CD4-positive, alpha-beta T cell treated with Interleukin-4 for 4 hours (primary cell): ENCODE measurements around the gene FNIP2.
A peak's percentile ranks its signal among the peaks of the same experiment; 100 is the strongest.
"Not testable (repeated sequence)": the region's sequence is repeated elsewhere in the genome, so short reads cannot be mapped to it uniquely, and the experiment has no call there.

Experiments used
- DNase-seq: peaks from one replicate; pipeline ENCODE4 v3.0.0-alpha.2; 2020

The FNIP2 gene

DNA sequence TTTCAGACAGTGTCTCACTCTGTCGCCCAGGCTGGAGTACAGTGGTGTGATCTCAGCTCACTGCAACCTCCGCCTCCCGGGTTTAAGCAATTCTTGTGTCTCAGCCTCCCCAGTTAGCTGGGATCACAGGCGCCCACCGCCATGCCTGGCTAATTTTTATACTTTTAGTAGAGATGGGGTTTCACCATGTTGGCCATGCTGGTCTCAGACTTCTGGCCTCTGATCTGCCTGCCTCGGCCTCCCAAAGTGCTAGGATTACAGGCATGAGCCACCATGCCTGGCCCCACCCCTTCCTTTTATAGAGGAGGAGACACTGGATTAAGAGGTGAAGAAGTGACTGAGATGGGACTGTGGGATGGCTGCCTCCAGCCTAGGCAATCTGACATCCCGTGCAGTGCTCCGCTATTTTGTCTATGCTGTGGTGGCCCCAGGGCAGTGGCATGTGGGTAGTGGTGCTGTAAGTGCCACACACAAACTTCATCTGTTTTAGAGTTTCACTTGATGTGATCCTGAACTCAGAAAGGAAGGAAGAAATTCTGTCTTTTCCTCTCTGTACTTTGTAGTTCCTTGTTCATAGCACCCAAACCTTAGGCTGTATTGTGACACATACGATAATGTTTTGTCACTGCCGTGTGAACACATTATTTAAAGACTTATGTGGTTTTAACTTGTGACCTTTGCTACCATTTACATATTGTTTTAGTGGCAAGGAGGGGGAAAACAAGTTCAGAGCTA, 48.9 kb downstream of the FNIP2 start:
- DNase-seq: no peak

- DNase-seq: no peak
These were observed 49.8 kb downstream of the FNIP2 start for GRCh38 chr4:158818560-158819140.

DNA sequence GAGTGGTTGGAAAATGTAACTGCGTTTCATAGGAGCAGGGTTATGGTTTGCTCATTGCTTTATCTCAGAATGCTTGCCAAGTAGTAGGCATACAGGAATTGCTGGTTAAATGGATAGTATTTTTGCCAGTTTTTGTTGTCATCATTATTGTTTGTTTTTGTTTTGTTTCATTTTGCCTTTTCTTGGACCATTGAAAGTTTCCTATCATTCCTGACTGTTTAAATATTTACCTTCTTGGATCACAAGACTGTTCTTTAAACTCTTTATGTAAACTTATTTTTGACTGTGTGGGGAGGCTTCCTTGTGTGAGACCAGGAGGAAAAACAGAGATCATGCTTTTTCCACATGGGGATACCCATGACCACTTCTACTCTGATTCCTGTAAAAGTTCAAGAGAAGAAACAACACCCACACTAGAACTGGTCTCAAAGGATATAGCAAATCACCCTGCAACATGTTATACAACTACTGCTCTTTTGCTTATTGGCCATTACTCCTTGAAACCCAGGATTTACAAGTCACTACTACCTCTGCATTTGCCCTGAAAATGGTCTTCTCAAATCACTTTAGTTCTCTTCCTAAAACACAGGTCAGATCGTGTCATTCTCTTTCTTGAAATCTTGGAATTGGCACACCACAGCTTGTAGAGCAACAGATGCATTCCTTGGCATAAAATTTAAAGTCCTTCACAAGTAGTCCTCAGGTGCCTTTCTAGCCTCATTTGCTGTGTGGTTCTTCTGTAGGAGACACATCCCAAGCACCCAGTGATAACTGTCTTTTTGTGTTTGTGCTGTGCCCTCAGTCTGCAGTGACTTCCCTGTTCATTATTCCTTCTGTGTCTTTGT, 51.3 kb downstream of the FNIP2 start:
- DNase-seq: no peak

GRCh38 chr4:158821228-158821971, 52.6 kb downstream of the FNIP2 start:
- no peak for DNase-seq

DNA sequence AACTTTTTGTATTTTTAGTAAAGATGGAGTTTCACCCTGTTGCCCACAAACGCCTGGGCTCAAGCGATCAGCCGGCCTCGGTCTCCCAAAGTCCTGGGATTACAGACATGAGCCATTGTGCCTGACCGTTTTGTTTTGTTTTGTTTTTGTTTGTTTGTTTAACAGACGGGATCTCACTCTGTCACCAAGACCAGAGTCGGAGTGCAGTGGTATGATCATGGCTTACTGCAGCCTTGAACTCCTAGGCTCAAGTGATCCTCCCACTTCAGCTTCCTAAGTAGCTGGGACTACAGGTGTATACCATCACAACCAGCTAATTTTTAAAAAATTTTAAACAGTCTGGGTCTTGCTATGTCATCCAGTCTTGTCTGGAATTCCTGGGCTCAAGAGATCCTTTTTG, 53.5 kb downstream of the FNIP2 start:
- no peak for DNase-seq

DNA sequence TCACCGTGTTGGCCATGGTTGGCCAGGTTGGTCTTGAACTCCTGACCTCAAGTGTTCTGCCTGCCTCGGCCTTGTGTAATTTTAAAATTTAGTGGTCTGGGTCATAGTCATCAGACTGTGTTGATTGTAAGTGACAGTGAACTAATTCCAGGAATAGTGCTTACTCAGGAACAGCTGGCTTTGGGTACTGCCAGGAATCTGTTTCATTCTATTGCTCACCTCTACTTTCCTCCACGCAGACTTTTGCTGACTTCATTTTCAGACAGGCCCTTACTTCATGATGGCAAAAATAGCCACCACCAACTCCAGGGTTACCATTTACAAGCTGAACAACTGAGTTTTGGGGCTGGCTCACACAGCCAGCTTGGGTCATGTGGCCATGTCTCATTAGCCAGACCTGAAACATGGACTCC, 54.6 kb downstream of the FNIP2 start:
- no peak for DNase-seq

DNA sequence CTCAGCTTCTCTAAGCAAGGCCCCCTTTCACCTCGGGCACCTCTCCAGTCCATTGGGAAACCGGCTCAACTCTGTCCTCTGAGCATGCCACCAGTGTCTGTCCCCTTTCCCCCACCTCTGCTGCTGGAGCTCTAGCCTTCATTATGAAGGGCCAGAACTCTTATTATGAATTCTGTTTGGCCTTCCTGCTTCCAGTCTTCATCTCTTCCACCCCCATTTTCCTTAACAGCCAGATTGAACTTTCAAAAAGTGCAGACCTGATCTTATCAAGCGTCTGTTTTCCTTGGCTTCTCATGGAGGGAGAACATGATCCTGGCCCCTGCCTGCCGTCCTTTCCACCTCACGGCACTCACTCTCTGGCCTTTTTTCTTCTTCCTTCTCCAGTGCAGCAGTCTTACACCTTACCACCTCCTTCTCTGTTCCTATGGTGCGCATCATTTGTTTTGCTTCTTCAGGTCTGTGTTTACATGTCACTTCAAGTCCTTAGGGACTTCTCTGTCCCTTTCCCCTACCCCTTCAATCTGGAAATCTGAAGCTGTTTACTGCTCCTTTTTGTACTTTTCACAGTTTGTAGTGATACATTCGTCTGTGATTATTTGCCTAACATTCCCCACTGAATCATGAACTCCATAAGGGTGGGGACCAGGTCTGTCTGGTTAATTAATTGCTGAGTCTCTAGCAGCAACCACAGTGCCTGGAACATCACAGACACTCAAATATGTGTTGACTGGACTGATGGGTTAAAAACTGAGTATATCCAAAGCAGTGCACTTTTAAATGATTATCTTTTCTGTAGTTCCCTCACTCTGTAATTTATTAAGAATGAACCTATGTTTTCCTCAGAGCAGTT, 55.8 kb downstream of the FNIP2 start:
- no peak for DNase-seq

DNA sequence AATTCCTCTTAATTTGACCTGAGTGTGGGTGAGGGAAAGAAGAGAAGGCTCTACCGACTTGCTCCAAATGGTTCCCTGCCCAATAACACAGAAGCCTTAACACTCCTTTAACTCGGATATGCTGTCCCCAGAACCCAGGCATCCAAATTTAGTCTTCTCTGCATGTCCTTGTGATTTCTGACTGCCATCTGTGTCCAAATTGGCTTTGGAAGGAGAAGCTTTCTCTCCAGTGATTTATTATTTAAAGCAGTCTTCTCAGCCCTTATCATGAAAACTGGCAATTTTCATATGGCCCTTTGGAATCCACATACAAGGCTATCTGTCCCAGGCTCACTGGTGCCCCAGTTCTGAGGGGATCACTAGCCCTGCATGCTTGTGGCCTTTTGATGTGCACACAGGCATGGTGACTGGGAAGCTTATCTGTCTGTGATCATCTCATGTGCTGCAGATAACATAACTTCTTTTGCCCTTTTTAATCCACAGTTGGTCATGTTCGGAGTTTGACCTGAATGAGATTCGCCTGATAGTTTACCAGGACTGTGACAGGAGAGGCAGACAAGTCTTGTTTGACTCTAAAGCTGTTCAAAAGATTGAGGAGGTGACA, 56.7 kb downstream of the FNIP2 start:
- DNase-seq: no peak

DNA sequence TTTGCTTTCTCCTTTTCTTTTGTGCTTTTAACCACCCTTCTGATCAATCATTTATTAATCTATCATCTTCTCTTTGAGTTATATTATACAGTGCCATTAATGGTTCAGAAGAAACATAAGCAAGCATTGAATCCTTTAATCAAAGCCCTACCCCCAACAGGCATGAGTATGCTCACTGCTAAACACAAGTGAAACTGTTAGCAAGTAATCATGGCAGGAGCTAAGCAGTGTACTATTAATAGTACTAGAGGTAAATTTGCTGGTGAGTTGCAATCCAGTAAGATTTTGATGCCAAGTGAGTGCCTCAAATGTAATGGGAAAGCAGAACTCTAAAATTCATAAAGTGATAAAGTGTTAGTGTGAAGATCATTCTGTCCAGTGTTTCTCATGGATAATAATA, 57.2 kb downstream of the FNIP2 start:
- no peak for DNase-seq

GRCh38 chr4:158826882-158827281, 58.1 kb downstream of the FNIP2 start:
- DNase-seq: peak; percentile 18

DNA sequence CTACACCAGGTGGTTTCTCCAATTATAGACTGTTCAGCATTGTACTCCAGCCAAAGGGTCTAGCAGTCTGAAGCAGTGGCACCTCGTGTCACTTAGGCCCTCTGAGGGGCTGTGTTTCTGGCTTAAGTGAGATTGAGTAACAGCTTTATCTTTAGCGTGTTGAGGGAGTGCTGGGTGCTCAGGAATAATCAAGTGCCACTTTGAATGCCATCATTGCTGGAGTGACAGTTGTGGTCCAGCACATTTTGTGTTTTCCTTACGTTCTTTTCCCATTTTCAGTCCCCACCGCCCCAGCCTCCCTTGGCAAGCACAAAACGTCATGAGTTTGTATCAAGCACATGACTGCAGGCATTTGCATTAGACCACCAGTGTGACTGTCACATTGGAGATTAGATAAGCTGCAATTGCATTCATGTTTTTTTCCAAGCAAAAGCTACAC, 58.7 kb downstream of the FNIP2 start:
- no peak for DNase-seq

- DNase-seq: not testable (repeated sequence)
These were observed 59.3 kb downstream of the FNIP2 start for GRCh38 chr4:158828151-158828550.

- DNase-seq: no peak
These were observed 60.4 kb downstream of the FNIP2 start for GRCh38 chr4:158829254-158829653.

GRCh38 chr4:158833602-158834001, 64.8 kb downstream of the FNIP2 start:
- DNase-seq: no peak

DNA sequence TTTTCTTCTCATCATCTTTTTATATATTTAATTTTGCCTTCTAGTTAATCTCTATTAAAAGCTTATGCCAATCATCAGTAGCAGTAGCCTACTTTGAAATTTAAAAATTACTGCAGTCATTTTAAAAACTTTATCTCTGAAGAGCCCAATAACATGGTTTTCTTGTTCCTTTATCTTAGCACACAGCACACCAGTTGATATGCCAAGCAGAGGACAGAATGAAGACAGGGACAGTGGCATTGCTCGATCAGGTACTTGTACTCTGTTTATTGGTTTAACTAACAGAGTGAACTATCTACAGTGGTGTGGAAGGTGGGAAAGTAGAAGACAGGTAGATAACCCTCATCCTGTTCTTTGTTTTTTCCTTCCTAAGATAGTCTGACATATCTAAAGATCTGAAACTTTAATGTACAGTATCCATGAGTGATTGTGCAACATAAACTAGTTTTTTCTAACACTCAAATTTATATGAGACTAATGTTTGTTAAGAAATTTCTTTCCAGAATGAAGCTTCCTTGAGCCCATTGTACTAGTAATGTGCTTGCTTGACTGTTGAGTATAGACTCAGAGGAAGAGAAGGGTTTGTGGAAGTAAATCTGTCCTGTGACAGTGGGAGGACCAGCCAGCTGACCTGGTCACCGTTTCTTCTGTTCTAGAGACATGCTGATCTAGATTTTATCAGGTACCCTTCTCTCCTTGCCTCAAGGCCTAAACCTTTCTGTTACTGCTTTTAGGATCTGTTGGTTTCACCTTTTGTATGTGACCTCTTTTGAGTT, 66.6 kb downstream of the FNIP2 start:
- no peak for DNase-seq

GRCh38 chr4:158836002-158836369, 67.2 kb downstream of the FNIP2 start:
- DNase-seq: no peak

DNA sequence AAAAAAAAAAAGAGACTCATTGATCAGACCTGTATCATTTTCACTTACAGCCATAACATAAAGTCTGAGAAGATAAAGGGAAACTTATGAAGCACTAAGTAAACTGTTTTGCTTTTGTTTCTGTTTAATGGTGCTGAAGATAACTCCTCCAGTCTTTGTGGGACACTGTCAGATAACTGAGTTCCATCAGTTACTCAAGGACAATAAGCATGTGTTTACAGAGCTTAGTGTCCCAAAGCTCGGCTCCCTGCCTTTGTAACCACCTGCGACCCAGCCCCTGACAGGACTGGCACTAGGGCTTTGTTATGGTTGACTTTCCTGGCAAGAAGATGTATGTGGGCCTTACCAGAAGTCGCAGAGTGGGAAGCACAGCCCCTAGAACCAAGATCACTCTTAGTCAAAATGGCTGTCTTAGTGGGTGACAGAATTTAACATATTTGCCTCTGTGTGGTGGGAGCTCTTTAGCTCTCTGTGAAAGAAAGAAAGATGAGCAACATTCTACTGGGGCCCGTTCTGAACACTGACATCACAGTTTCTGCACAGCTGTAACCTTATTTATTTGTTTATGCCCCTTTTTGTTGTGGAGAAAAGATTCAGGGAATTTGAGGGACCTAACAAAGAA, 68.1 kb downstream of the FNIP2 start:
- DNase-seq: no peak

- no peak for DNase-seq
These were observed 68.8 kb downstream of the FNIP2 start for GRCh38 chr4:158837527-158838141.

DNA sequence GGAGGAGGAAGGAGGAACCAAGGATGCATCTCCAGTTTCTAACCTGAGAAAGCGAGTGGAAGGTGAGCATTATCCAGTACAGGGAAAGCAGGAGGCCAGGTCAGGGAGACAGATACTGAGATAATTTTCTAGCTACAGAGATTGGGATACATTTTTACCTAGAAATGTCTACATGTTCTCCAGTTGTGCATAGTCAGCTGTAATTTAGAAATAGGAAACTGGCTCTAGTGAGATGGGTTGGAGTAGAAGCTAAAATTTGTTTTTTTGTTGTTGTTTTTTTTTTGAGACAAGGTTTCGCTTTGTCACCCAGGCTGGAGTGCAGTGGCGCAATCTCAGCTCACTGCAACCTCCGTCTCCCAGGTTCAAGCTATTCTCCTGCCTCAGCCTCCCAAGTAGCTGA, 71.3 kb downstream of the FNIP2 start:
- DNase-seq: no peak

GRCh38 chr4:158841540-158841939, 72.7 kb downstream of the FNIP2 start:
- no peak for DNase-seq
